GM19240 (cell line): ENCODE data around the gene PRSS8.

ENCODE experiments used
- DNase-seq: peaks from one replicate; pipeline ENCODE4 v3.0.0; 2011; ENCODE audit warnings: low spot score; ENCODE audit not compliant: insufficient read length

The PRSS8 gene

GRCh38 chr16:31083556-31083955 is 52.0 kb downstream of the PRSS8 start:
- no peak for DNase-seq

- no peak for DNase-seq
Measured at GRCh38 chr16:31083081-31083480, 52.4 kb downstream of the PRSS8 start.

DNA sequence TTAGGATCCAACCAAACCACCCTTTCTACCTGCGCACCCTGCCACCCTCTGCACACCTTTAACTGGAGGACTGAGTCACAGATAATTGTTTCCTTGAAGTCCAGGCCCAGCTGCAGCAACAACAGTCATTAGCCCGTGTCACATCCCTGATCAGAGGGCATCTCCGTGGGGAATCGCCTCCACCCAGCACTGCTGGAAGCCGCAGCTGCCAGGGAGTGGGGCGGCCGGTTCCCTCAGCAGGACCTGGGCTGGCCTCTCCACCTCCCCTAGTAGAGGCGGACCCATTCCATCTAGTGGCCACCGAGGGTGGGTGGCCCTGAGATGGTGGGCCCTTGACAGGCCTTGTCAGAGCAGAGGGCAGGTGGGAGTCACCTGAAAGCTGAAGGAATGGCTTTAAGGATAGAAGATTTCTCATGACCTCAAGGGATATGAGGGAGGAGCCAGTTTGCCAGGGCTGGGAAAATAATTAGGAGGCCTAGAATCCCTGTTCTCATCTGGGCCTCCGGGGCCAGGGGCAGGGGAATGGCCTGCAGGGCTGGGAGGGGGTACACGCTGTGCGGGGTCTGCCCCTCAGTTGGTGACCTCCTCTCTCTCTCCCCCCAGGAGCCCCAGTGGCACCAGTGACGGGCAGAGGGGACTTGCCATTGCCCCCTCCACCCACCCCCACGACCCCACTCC is 53.0 kb downstream of the PRSS8 start:
- no peak for DNase-seq
